ENCODE data around the gene ATP8B4. TPM values are rescaled to one million over a fixed set of nuclear protein-coding genes. Genes with fewer than 3 reads are reported as not detected.

Gene ATP8B4
- total and polyA plus RNA-seq, 2 donors (not counting 1 experiment from before 2014, with no cell fraction given), result 0.42 TPM; not detected in 1

- no peaks in the 10 kb centered on the region for H3K36me3 ChIP-seq (replicated peaks in 1 of 2; ENCODE audit: control extremely low read depth in 1 of 2, control insufficient read depth in 1 of 2, extremely low read depth in 1 of 2, insufficient read depth in 2 of 2, low read length in 1 of 2)
- no peaks in the 10 kb centered on the region for H3K27me3 ChIP-seq (replicated peaks in 1 of 4; ENCODE audit: control extremely low read depth in 1 of 4, control insufficient read depth in 3 of 4, insufficient read depth in 4 of 4, low read length in 3 of 4)
- POLR2A ChIA-PET, result no interaction called here
- H3K79me2 ChIP-seq (ENCODE audit: control insufficient read depth, insufficient read depth, low read length), result no peaks in the 10 kb centered on the region
- DNase-seq (no peak), ATAC-seq (ENCODE audit: low read depth) (no peak)
- CTCF ChIA-PET, result no interaction called here
- no peak overlapping the region for H3K4me2 ChIP-seq (replicated peaks; ENCODE audit: low read depth, low read length, poor library complexity, severe bottlenecking)
- no peak overlapping the region for H2AFZ ChIP-seq (ENCODE audit: insufficient read depth, low read depth, low read length, poor library complexity, severe bottlenecking)
- no peak overlapping the region for H3K27ac ChIP-seq (ENCODE audit: low read length in 2 of 2)
- no peaks in the 10 kb centered on the region for H3K9me3 Mint-ChIP-seq (ENCODE audit: insufficient read depth)
- no peak overlapping the region for H3K9ac ChIP-seq (ENCODE audit: low read length)
- H3K9me3 ChIP-seq (ENCODE audit: control extremely low read depth in 1 of 3, control insufficient read depth in 2 of 3, insufficient read depth in 1 of 3, low read length in 2 of 3), result no peaks in the 10 kb centered on the region
- H4K20me1 ChIP-seq (ENCODE audit: control insufficient read depth, insufficient read depth, low read length, poor library complexity, severe bottlenecking), result no peaks in the 10 kb centered on the region
- H3K4me3 Mint-ChIP-seq, result no peak overlapping the region
- no peak overlapping the region for H3K27ac Mint-ChIP-seq
- TF ChIP-seq EZH2 (IDR thresholded peaks at IDR 0.05; ENCODE audit: borderline replicate concordance, insufficient read depth, low read depth, low read length, poor library complexity, severe bottlenecking) (no peak), CTCF (IDR thresholded peaks at IDR 0.05) (no peak)
- intact Hi-C loops (cut with micrococcal nuclease), result no loop called here
- no peak overlapping the region for H3K4me3 ChIP-seq (ENCODE audit: control extremely low read depth in 1 of 5, extremely low read depth in 1 of 5, insufficient read depth in 1 of 5, low read depth in 2 of 5, low read length in 4 of 5)
- H3K4me1 Mint-ChIP-seq, result no peaks in the 10 kb centered on the region
- peaks cover 5% of the 10 kb centered on the region for H3K27me3 Mint-ChIP-seq
- H3K4me1 ChIP-seq (ENCODE audit: control insufficient read depth in 2 of 2, insufficient read depth in 2 of 2, low read length in 2 of 2), result no peaks in the 10 kb centered on the region
Observed at GRCh38 chr15:50049871-50050270, 69.2 kb downstream of the ATP8B4 start.

GRCh38 chr15:50046867-50047266 is 72.2 kb downstream of the ATP8B4 start:
- intact Hi-C loops (cut with micrococcal nuclease), result no loop called here
- H3K4me3 ChIP-seq (ENCODE audit: control extremely low read depth in 1 of 5, extremely low read depth in 1 of 5, insufficient read depth in 1 of 5, low read depth in 2 of 5, low read length in 4 of 5), result no peak overlapping the region
- CTCF ChIA-PET, result no interaction called here
- H3K4me3 Mint-ChIP-seq, result no peak overlapping the region
- no peaks in the 10 kb centered on the region for H3K79me2 ChIP-seq (ENCODE audit: control insufficient read depth, insufficient read depth, low read length)
- no peaks in the 10 kb centered on the region for H3K4me1 Mint-ChIP-seq
- no peak for ATAC-seq (ENCODE audit: low read depth)
- no peaks in the 10 kb centered on the region for H3K27me3 ChIP-seq (replicated peaks in 1 of 4; ENCODE audit: control extremely low read depth in 1 of 4, control insufficient read depth in 3 of 4, insufficient read depth in 4 of 4, low read length in 3 of 4)
- no peak overlapping the region for H3K4me2 ChIP-seq (replicated peaks; ENCODE audit: low read depth, low read length, poor library complexity, severe bottlenecking)
- H3K36me3 ChIP-seq (replicated peaks in 1 of 2; ENCODE audit: control extremely low read depth in 1 of 2, control insufficient read depth in 1 of 2, extremely low read depth in 1 of 2, insufficient read depth in 2 of 2, low read length in 1 of 2), result no peaks in the 10 kb centered on the region
- H2AFZ ChIP-seq (ENCODE audit: insufficient read depth, low read depth, low read length, poor library complexity, severe bottlenecking), result no peak overlapping the region
- no peak for DNase-seq
- H3K9me3 Mint-ChIP-seq (ENCODE audit: insufficient read depth), result peaks cover 9% of the 10 kb centered on the region
- H3K9ac ChIP-seq (ENCODE audit: low read length), result no peak overlapping the region
- WGBS (ENCODE audit: insufficient coverage), result no CpG with 5 or more reads among the region's 2 CpGs
- no peaks in the 10 kb centered on the region for H4K20me1 ChIP-seq (ENCODE audit: control insufficient read depth, insufficient read depth, low read length, poor library complexity, severe bottlenecking)
- no peak overlapping the region for H3K27ac ChIP-seq (ENCODE audit: low read length in 2 of 2)
- no peaks in the 10 kb centered on the region for H3K4me1 ChIP-seq (ENCODE audit: control insufficient read depth in 2 of 2, insufficient read depth in 2 of 2, low read length in 2 of 2)
- peaks cover 2% of the 10 kb centered on the region for H3K27me3 Mint-ChIP-seq
- H3K27ac Mint-ChIP-seq, result no peak overlapping the region
- TF ChIP-seq EZH2 (IDR thresholded peaks at IDR 0.05; ENCODE audit: borderline replicate concordance, insufficient read depth, low read depth, low read length, poor library complexity, severe bottlenecking) (no peak), CTCF (IDR thresholded peaks at IDR 0.05) (no peak)
- peaks cover 5 to 6% (median 6%) of the 10 kb centered on the region in 3 donors for H3K9me3 ChIP-seq (ENCODE audit: control extremely low read depth in 1 of 3, control insufficient read depth in 2 of 3, insufficient read depth in 1 of 3, low read length in 2 of 3)
- POLR2A ChIA-PET, result no interaction called here

Data from B cell (primary cell).